Left lobe of liver (tissue), 2 donors: ENCODE measurements around the gene FLCN. TPM values are rescaled to one million over a fixed set of nuclear protein-coding genes. Genes with fewer than 3 reads are reported as not detected.
A peak's percentile ranks its signal among the peaks of the same experiment; 100 is the strongest.
"Not testable (repeated sequence)": the region's sequence is repeated elsewhere in the genome, so short reads cannot be mapped to it uniquely, and the experiment has no call there.

Experiments
- ATAC-seq: fragments of 200-7000 bp; cut with Tn5 transposase; one replicate; pipeline ENCODE4 v1.9.1; 2020; ENCODE audit warnings: mild to moderate bottlenecking, moderate library complexity
- DNase-seq: peaks from one replicate; pipeline ENCODE4 v3.0.0-alpha.2; 2020; ENCODE audit warnings: low spot score
- total RNA-seq: library from RNA; stranded (reverse); gene quantifications from one replicate; pipeline ENCODE4 v1.2.1, GENCODE V29; 2021
- donor health status: DM: no; HTN: no; CAD: no; lungs with moderate emphysema.
- donor health status: DM: no; HTN: yes; CAD: no.

The FLCN gene
- total RNA-seq, 1 donor from 2014 or later = 34.7 TPM

GRCh38 chr17:17188586-17188985, 48.4 kb downstream of the FLCN start:
- ATAC-seq (no peak), DNase-seq (no peak)

- ATAC-seq (no peak), DNase-seq (no peak)
Measured at GRCh38 chr17:17186551-17187505, 50.1 kb downstream of the FLCN start.

GRCh38 chr17:17186051-17186450, 50.9 kb downstream of the FLCN start:
- no peak for ATAC-seq
- DNase-seq = no peak

- DNase-seq = not testable (repeated sequence)
- ATAC-seq = peak; percentile 11
Measured at GRCh38 chr17:17184985-17185757, 51.8 kb downstream of the FLCN start.

- ATAC-seq = no peak
Measured at GRCh38 chr17:17183744-17184143, 53.2 kb downstream of the FLCN start.

GRCh38 chr17:17182598-17183136, 54.3 kb downstream of the FLCN start:
- DNase-seq = no peak
- ATAC-seq = no peak

More at GRCh38 chr17:17183744-17184143, 53.2 kb downstream of the FLCN start:
- DNase-seq = no peak

GRCh38 chr17:17181666-17182597, 55.0 kb downstream of the FLCN start:
- DNase-seq = no peak
- ATAC-seq = no peak

- ATAC-seq (no peak), DNase-seq (no peak)
Measured at GRCh38 chr17:17180741-17181525, 56.0 kb downstream of the FLCN start.

GRCh38 chr17:17180141-17180603, 56.8 kb downstream of the FLCN start:
- ATAC-seq = peak; percentile 9
- DNase-seq = no peak

- no peak for DNase-seq
- ATAC-seq = no peak
Measured at GRCh38 chr17:17179371-17179827, 57.6 kb downstream of the FLCN start.

GRCh38 chr17:17177176-17177575, 59.8 kb downstream of the FLCN start:
- ATAC-seq (no peak), DNase-seq (no peak)

- no peak for ATAC-seq
- DNase-seq = no peak
Measured at GRCh38 chr17:17176341-17176740, 60.6 kb downstream of the FLCN start.

GRCh38 chr17:17175917-17176316, 61.1 kb downstream of the FLCN start:
- no peak for DNase-seq
- no peak for ATAC-seq

GRCh38 chr17:17175340-17175739, 61.6 kb downstream of the FLCN start:
- ATAC-seq (no peak), DNase-seq (no peak)

GRCh38 chr17:17173921-17174320, 63.0 kb downstream of the FLCN start:
- no peak for DNase-seq
- ATAC-seq = no peak

GRCh38 chr17:17172990-17173389, 64.0 kb downstream of the FLCN start:
- DNase-seq (no peak), ATAC-seq (no peak)

GRCh38 chr17:17172001-17172939, 64.7 kb downstream of the FLCN start:
- ATAC-seq (peak; percentile 48), DNase-seq (no peak)

GRCh38 chr17:17171186-17171585, 65.8 kb downstream of the FLCN start:
- no peak for ATAC-seq
- DNase-seq = no peak
